PFSK-1 (cell line): ENCODE measurements around the gene PAX2.

Experiments
- FOXP2 ChIP-seq: optimal IDR thresholded peaks from 2 replicates; pipeline ENCODE3; 2011; ENCODE audit warnings: borderline replicate concordance, control low read depth, inconsistent platforms; ENCODE audit not compliant: insufficient read depth; ENCODE audit errors: extremely low read length, extremely low read depth
- POLR2AphosphoS5 ChIP-seq: IDR thresholded peaks from 2 replicates; pipeline ENCODE4 v1.6.1; 2012; ENCODE audit warnings: low read depth, mild to moderate bottlenecking, control low read depth, low read length, moderate library complexity
- REST ChIP-seq, 2 experiments: IDR thresholded peaks; 2 replicates each; pipeline versions ENCODE4 v1.6.1 to v1.8.0; 2011 to 2012; ENCODE audit warnings: low read depth in 2 of 2, low read length in 2 of 2, control low read depth in 1 of 2, inconsistent platforms in 1 of 2, mild to moderate bottlenecking in 1 of 2, moderate library complexity in 1 of 2; ENCODE audit not compliant: insufficient read depth in 1 of 2
- SIN3A ChIP-seq: IDR thresholded peaks from 2 replicates; pipeline ENCODE4 v1.6.1; 2012; ENCODE audit warnings: mild to moderate bottlenecking, low read length, moderate library complexity, borderline replicate concordance; ENCODE audit not compliant: insufficient read depth
- TAF1 ChIP-seq: IDR thresholded peaks from 2 replicates; pipeline ENCODE4 v1.6.1; 2012; ENCODE audit warnings: low read length, control low read depth, borderline replicate concordance; ENCODE audit not compliant: insufficient read depth

The PAX2 gene

GRCh38 chr10:100713859-100714565 is 31.4 kb upstream of the PAX2 start:
- TF ChIP-seq FOXP2: no peak
- no peak for TF ChIP-seq TAF1
- TF ChIP-seq SIN3A: no peak
- TF ChIP-seq POLR2AphosphoS5: no peak
- TF ChIP-seq REST (IDR thresholded peaks at IDR 0.05; ENCODE audit: insufficient read depth in 1 of 2, low read depth in 2 of 2, low read length in 2 of 2): no peak

DNA sequence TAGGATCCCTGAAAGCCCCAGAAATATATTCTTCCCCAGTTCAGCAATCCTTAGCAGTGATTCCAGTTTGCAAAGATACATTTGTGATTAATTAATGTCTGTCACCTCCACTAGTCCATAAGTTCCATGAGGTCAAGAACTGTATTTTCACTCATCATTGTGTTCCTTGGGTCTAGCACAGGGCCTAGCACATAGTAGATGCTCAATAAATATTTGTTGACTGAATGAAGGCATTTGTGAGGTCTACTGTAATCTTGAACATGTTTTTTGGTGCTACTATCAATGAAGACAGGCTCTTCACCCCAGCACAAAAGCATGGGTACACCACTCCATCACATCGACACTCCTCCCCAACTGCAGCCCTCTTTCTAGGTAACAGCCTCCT is 30.8 kb upstream of the PAX2 start:
- no peak for TF ChIP-seq TAF1

- TF ChIP-seq TAF1 (no peak), REST (IDR thresholded peaks at IDR 0.05; ENCODE audit: insufficient read depth in 1 of 2, low read depth in 2 of 2, low read length in 2 of 2) (no peak), FOXP2 (no peak), POLR2AphosphoS5 (no peak), SIN3A (no peak)
Observed at GRCh38 chr10:100715101-100715444, 30.3 kb upstream of the PAX2 start.

DNA sequence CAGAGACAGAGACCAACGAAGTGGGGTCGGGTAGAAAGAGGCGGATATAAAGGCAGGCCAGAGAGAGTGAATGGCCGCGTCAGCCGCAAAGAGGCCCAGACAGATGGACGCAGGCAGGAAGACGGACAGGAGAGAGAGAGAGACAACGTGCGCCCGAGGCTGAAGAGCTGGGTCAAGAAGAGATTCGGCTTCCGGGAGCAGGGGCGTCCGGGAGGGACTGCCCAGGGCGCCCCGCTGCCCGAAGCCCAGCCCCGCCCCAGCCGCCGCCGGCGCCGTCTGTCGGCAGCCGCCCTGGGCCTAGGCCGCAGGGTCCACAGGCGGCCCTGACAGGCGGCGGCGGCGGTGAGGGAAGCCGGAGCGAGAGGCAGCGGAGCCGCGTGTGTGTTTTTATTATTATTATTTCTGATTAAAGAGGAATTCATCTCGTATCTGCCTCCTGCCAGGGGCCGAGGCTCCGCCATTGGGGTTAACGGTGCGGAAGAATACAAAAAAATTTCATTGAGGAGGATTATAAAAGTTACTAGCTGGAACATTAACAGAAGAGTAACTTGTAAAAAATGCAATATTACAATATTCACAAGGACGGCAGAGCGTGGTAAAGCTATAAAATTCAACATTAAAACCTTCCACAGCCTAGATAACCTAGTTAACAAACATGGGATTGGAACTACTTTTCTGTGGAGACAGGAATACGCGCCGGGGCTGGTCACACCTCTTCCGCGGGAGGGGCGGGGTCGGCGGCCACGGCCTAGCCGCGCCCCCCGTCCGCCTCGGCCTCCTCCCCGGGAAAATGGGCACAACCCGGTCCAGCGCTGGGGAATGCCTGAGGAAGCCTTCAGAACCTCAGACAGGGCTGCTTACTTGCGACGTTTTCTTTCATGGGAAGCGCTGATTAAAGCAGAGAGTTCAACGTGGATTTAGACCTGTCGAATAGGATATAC is 29.7 kb upstream of the PAX2 start:
- no peak for TF ChIP-seq POLR2AphosphoS5
- TF ChIP-seq SIN3A: no peak
- TF ChIP-seq REST (IDR thresholded peaks at IDR 0.05; ENCODE audit: insufficient read depth in 1 of 2, low read depth in 2 of 2, low read length in 2 of 2): no peak
- no peak for TF ChIP-seq TAF1
- TF ChIP-seq FOXP2: no peak

DNA sequence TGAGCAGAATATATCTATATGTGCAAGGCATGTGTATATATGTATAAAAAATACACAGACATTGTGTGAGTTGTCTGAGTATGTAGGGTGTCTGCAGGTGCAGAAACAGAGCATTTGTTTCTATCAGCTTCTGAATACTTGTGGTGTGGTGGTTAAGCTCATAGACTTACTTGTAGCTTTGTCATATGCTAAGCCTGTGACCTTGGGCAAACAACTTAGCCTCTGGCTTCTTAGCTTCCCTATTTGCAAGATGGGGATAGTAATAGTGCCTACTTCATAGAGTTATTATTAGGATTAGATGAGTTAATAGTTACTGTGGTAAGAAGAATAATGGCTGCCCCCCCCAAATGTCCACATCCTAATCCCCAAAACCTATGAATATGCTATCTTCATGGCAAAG is 28.2 kb upstream of the PAX2 start:
- no peak for TF ChIP-seq REST (IDR thresholded peaks at IDR 0.05; ENCODE audit: insufficient read depth in 1 of 2, low read depth in 2 of 2, low read length in 2 of 2)
- no peak for TF ChIP-seq SIN3A
- no peak for TF ChIP-seq TAF1
- no peak for TF ChIP-seq POLR2AphosphoS5
- TF ChIP-seq FOXP2: no peak
